DMS 273 treated with DMSO at 0.1 percent for 48 hours (cell line): ENCODE results near the gene C1orf21.

Source experiments
- DNase-seq: peaks from one replicate; lab custom pipeline; 2025; lab: John Stamatoyannopoulos, UW

The C1orf21 gene

GRCh38 chr1:184447651-184448185 is 60.9 kb downstream of the C1orf21 start:
- DNase-seq = no peak

- DNase-seq = no peak
Measured at GRCh38 chr1:184449916-184450315, 63.1 kb downstream of the C1orf21 start.

- DNase-seq = no peak
Measured at GRCh38 chr1:184455786-184456185, 69.0 kb downstream of the C1orf21 start.

- DNase-seq = no peak
Measured at GRCh38 chr1:184456189-184456588, 69.4 kb downstream of the C1orf21 start.

- no peak for DNase-seq
Measured at GRCh38 chr1:184457500-184457899, 70.7 kb downstream of the C1orf21 start.

- DNase-seq = no peak
Measured at GRCh38 chr1:184461321-184461720, 74.5 kb downstream of the C1orf21 start.

- DNase-seq = no peak
Measured at GRCh38 chr1:184462155-184462554, 75.3 kb downstream of the C1orf21 start.

GRCh38 chr1:184462990-184463389 is 76.2 kb downstream of the C1orf21 start:
- no peak for DNase-seq

GRCh38 chr1:184463680-184464079 is 76.9 kb downstream of the C1orf21 start:
- DNase-seq = no peak

- DNase-seq = no peak
Measured at GRCh38 chr1:184464757-184465156, 77.9 kb downstream of the C1orf21 start.

GRCh38 chr1:184465489-184466146 is 78.8 kb downstream of the C1orf21 start:
- no peak for DNase-seq

- DNase-seq = no peak
Measured at GRCh38 chr1:184467295-184467694, 80.5 kb downstream of the C1orf21 start.

GRCh38 chr1:184469396-184469795 is 82.6 kb downstream of the C1orf21 start:
- no peak for DNase-seq

GRCh38 chr1:184471686-184472085 is 84.9 kb downstream of the C1orf21 start:
- DNase-seq = no peak

- no peak for DNase-seq
Measured at GRCh38 chr1:184472136-184472535, 85.3 kb downstream of the C1orf21 start.

- DNase-seq = no peak
Measured at GRCh38 chr1:184473176-184473966, 86.5 kb downstream of the C1orf21 start.

GRCh38 chr1:184476187-184476586 is 89.4 kb downstream of the C1orf21 start:
- no peak for DNase-seq

GRCh38 chr1:184479435-184480167 is 92.8 kb downstream of the C1orf21 start:
- DNase-seq = no peak

- DNase-seq = no peak
Measured at GRCh38 chr1:184480736-184481135, 93.9 kb downstream of the C1orf21 start.

GRCh38 chr1:184482136-184482535 is 95.3 kb downstream of the C1orf21 start:
- DNase-seq = no peak

GRCh38 chr1:184483101-184483683 is 96.4 kb downstream of the C1orf21 start:
- no peak for DNase-seq
